ENCODE data around the gene GNB5.
"Not testable (repeated sequence)": the region's sequence is repeated elsewhere in the genome, so short reads cannot be mapped to it uniquely, and the experiment has no call there.

GNB5 gene

GRCh38 chr15:52191207-52191606 lies at the start of gene GNB5:
Gene GNB5, minus strand, starts transcription at chr15:52191392. Its CDS starts 6,716 bp downstream, at chr15:52184676.
- TF ChIP-seq, protein P1, sequence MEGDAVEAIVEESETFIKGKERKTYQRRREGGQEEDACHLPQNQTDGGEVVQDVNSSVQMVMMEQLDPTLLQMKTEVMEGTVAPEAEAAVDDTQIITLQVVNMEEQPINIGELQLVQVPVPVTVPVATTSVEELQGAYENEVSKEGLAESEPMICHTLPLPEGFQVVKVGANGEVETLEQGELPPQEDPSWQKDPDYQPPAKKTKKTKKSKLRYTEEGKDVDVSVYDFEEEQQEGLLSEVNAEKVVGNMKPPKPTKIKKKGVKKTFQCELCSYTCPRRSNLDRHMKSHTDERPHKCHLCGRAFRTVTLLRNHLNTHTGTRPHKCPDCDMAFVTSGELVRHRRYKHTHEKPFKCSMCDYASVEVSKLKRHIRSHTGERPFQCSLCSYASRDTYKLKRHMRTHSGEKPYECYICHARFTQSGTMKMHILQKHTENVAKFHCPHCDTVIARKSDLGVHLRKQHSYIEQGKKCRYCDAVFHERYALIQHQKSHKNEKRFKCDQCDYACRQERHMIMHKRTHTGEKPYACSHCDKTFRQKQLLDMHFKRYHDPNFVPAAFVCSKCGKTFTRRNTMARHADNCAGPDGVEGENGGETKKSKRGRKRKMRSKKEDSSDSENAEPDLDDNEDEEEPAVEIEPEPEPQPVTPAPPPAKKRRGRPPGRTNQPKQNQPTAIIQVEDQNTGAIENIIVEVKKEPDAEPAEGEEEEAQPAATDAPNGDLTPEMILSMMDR (IDR thresholded peaks at IDR 0.05; ENCODE audit: low read depth, low read length) = no peak
- no peak within 1 kb of the TSS for H3K4me3 ChIP-seq (ENCODE audit: low read depth, low read length)

GRCh38 chr15:52240166-52240565 lies 49.0 kb upstream of the GNB5 start:
- TF ChIP-seq, protein P1 (IDR thresholded peaks at IDR 0.05; ENCODE audit: low read depth, low read length) = no peak
- no peak overlapping the region for H3K4me3 ChIP-seq (ENCODE audit: low read depth, low read length)

- H3K4me3 ChIP-seq (ENCODE audit: low read depth, low read length) = not testable (repeated sequence)
Observed at GRCh38 chr15:52238989-52239525, 47.9 kb upstream of the GNB5 start.

GRCh38 chr15:52238149-52238548 lies 47.0 kb upstream of the GNB5 start:
- TF ChIP-seq, protein P1 (IDR thresholded peaks at IDR 0.05; ENCODE audit: low read depth, low read length) = no peak
- H3K4me3 ChIP-seq (ENCODE audit: low read depth, low read length) = no peak overlapping the region

- H3K4me3 ChIP-seq (ENCODE audit: low read depth, low read length) = no peak overlapping the region
- TF ChIP-seq, protein P1 (IDR thresholded peaks at IDR 0.05; ENCODE audit: low read depth, low read length) = no peak
Observed at GRCh38 chr15:52236013-52236412, 44.8 kb upstream of the GNB5 start.

GRCh38 chr15:52234596-52235541 lies 43.7 kb upstream of the GNB5 start:
- no peak overlapping the region for H3K4me3 ChIP-seq (ENCODE audit: low read depth, low read length)
- TF ChIP-seq, protein P1 (IDR thresholded peaks at IDR 0.05; ENCODE audit: low read depth, low read length) = no peak

GRCh38 chr15:52233405-52233804 lies 42.2 kb upstream of the GNB5 start:
- H3K4me3 ChIP-seq (ENCODE audit: low read depth, low read length) = no peak overlapping the region
- TF ChIP-seq, protein P1 (IDR thresholded peaks at IDR 0.05; ENCODE audit: low read depth, low read length) = no peak
